Measurements from ENCODE around the gene POC1B. TPM values are rescaled to one million over a fixed set of nuclear protein-coding genes. Genes with fewer than 3 reads are reported as not detected.

POC1B gene
- total RNA-seq, 4 donors from 2014 or later: 17.6 to 35.2 (median 23.8) TPM

DNA sequence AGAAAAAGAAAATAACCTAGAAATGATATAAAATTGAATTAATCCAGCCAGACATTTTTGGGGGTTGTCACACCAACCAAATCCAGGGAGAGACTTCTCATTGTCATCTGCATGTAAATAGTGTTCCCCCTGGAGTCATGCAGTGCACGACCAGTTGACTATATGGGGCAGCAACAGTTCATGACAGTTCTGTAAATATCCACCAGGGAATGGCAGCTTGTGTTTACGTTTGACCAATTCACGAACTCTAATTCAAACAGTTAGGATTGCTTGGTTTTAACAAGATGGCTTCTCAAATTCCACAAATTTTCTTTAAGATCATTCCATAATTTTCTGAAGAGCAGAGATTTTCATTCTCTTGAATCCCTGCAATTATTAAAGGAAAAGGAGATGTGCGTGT is 130.1 kb downstream of the POC1B start:
- WGBS, 2 donors (ENCODE audit: low coverage in 1 of 2): 27 to 78% methylated on average over 3 to 4 of the region's 4 CpGs
- H3K4me1 ChIP-seq: peaks cover 0 to 11% (median 0%) of the 10 kb centered on the region in 3 donors
- ATAC-seq: no peak
- no peak overlapping the region for H3K4me3 ChIP-seq
- no peaks in the 10 kb centered on the region for H3K27me3 ChIP-seq
- peak overlapping the region in 1 of 4 donors; percentile 40 for H3K27ac ChIP-seq
- TF ChIP-seq, protein P1, sequence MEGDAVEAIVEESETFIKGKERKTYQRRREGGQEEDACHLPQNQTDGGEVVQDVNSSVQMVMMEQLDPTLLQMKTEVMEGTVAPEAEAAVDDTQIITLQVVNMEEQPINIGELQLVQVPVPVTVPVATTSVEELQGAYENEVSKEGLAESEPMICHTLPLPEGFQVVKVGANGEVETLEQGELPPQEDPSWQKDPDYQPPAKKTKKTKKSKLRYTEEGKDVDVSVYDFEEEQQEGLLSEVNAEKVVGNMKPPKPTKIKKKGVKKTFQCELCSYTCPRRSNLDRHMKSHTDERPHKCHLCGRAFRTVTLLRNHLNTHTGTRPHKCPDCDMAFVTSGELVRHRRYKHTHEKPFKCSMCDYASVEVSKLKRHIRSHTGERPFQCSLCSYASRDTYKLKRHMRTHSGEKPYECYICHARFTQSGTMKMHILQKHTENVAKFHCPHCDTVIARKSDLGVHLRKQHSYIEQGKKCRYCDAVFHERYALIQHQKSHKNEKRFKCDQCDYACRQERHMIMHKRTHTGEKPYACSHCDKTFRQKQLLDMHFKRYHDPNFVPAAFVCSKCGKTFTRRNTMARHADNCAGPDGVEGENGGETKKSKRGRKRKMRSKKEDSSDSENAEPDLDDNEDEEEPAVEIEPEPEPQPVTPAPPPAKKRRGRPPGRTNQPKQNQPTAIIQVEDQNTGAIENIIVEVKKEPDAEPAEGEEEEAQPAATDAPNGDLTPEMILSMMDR (IDR thresholded peaks at IDR 0.05): peak in 1 of 4 experiments; percentile 10
- no peak for TF ChIP-seq POLR2A (IDR thresholded peaks at IDR 0.05)
- no peaks in the 10 kb centered on the region for H3K9me3 ChIP-seq
- no peaks in the 10 kb centered on the region for H3K36me3 ChIP-seq

DNA sequence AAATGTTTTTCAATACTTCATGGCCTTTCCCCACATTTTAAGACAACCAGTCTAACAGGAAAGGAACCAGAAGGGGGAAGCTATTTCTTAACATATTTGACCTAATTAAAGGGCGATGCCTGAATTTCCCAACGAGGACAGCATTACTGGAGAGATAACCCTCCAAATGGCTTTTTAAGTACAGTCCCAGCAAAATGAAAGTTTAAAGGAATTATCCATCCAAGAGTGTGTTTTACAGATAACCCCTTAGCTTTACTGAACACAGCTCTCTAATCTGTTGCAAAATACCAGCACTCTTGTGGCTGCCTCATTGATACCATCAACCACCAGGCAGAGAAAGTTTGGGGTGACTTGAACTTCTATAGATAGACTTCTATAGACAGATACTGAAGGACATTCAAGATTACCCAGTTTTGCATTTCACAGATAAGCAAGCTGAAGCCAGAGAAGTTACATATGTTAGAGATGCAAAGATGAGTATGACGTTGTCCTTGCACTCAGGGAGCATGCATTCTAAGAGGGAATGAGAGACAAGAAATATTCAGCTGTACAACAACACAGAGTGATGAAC is 132.2 kb downstream of the POC1B start:
- 42 to 60% methylated on average over 3 of the region's 3 CpGs for WGBS, 2 donors (ENCODE audit: low coverage in 1 of 2)
- ATAC-seq: no peak

DNA sequence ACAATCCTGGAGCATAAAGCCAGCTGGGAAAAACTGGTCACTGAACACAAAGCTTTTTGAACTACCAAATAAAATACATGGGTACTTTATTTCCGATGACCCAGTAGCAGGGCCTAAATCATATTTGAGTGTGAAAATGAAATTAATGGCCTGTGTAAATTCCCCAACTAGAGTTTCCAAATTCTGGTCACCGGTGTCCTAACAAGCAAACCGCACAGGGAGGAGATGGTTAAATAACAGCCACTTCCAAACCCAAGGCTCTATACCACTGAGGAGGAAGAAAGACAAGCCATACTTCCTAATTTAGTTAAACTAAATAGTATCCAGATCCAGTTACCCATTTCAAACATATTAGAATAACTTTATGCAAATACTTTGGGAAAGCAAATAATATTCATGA is 133.5 kb downstream of the POC1B start:
- no peak for ATAC-seq
- TF ChIP-seq POLR2A (IDR thresholded peaks at IDR 0.05) (no peak), POLR2AphosphoS5 (IDR thresholded peaks at IDR 0.05) (no peak), EP300 (IDR thresholded peaks at IDR 0.05) (no peak)
- TF ChIP-seq, protein P1 (IDR thresholded peaks at IDR 0.05): no peak
- no peaks in the 10 kb centered on the region for H3K36me3 ChIP-seq
- peaks cover 0 to 26% (median 0%) of the 10 kb centered on the region in 3 donors for H3K4me1 ChIP-seq
- H3K9me3 ChIP-seq: no peaks in the 10 kb centered on the region
- H3K27ac ChIP-seq: no peak overlapping the region
- no peaks in the 10 kb centered on the region for H3K27me3 ChIP-seq
- 66 to 89% methylated on average over 2 to 3 of the region's 3 CpGs for WGBS, 2 donors (ENCODE audit: low coverage in 1 of 2)
- H3K4me3 ChIP-seq: no peak overlapping the region

More for the DNA sequence above, 132.2 kb downstream of the POC1B start:
- Histone ChIP-seq H3K36me3 (no peaks in the 10 kb centered on the region), H3K9me3 (no peaks in the 10 kb centered on the region), H3K4me3 (no peak overlapping the region), H3K4me1 (peaks cover 0 to 26% (median 0%) of the 10 kb centered on the region in 3 donors), H3K27ac (no peak overlapping the region), H3K27me3 (no peaks in the 10 kb centered on the region)
- TF ChIP-seq POLR2AphosphoS5 (IDR thresholded peaks at IDR 0.05) (no peak), EP300 (IDR thresholded peaks at IDR 0.05) (no peak), POLR2A (IDR thresholded peaks at IDR 0.05) (no peak)
- TF ChIP-seq, protein P1 (IDR thresholded peaks at IDR 0.05): no peak

DNA sequence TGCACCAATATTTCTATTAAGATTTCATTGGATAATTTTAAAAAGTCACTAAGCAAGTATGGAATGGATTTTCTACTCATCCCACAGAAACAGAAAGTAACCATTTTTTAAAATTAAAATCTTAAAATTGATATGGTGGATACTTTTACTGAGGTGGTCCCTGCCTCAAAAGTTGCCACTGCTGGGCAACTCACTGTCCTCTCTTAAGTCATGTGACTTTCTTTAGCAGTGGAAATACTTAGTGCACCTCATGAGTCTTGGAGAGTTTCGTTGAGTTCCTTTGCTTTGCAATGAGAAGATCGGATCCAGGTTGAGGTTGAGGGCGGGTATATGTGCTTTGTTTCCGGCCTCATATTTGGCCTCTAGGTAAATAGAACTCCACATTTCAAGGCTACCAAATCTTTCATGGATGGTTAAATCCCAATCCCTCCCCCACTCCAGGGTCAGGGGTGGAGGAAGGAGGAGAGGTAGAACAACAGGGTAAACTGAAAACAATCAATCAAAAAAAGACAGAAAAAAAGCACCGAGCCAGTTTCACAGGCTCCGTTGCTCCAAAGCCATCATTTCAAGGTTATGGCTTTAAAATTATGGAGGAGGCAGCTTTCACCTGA is 134.0 kb downstream of the POC1B start:
- Histone ChIP-seq H3K27me3 (no peaks in the 10 kb centered on the region), H3K36me3 (no peaks in the 10 kb centered on the region), H3K4me1 (peaks cover 0 to 26% (median 0%) of the 10 kb centered on the region in 3 donors), H3K9me3 (no peaks in the 10 kb centered on the region), H3K27ac (no peak overlapping the region), H3K4me3 (no peak overlapping the region)
- TF ChIP-seq POLR2A (IDR thresholded peaks at IDR 0.05) (no peak), POLR2AphosphoS5 (IDR thresholded peaks at IDR 0.05) (no peak), EP300 (IDR thresholded peaks at IDR 0.05) (no peak)
- TF ChIP-seq, protein P1 (IDR thresholded peaks at IDR 0.05): no peak
- WGBS, 2 donors (ENCODE audit: low coverage in 1 of 2): 80 to 94% methylated on average over 2 to 6 of the region's 6 CpGs
- no peak for ATAC-seq

Measured in gastroesophageal sphincter (tissue), 4 donors.